CD4-positive, alpha-beta T cell treated with Interleukin-12 subunit alpha and Interleukin-12 subunit beta, for 1 hour (primary cell): ENCODE results near the gene PTPRH.
A peak's percentile ranks its signal among the peaks of the same experiment; 100 is the strongest.
"Not testable (repeated sequence)": the region's sequence is repeated elsewhere in the genome, so short reads cannot be mapped to it uniquely, and the experiment has no call there.

Experiments
- DNase-seq: peaks from one replicate; pipeline ENCODE4 v3.0.0-alpha.2; 2020

The PTPRH gene

DNA sequence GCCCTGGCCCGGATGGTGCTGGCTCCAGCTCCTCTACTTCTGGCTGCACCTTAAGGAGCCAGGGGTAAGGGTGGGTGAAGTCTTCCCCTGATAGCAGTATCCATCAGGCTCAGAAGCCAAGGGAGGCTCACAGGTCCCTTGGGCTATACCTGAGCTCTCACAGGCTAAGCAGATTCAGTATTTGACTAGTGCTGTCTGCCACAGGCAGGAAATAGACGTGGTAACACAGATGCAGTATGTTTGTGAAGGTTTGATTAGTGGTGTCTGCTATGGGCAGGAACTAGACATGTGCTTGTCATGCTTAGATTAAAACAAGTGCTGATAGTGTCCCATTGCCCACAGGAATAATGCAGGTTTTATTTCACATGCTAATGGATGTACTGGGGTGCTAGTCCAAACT is 33.2 kb downstream of the PTPRH start:
- peak; percentile 12 for DNase-seq

DNA sequence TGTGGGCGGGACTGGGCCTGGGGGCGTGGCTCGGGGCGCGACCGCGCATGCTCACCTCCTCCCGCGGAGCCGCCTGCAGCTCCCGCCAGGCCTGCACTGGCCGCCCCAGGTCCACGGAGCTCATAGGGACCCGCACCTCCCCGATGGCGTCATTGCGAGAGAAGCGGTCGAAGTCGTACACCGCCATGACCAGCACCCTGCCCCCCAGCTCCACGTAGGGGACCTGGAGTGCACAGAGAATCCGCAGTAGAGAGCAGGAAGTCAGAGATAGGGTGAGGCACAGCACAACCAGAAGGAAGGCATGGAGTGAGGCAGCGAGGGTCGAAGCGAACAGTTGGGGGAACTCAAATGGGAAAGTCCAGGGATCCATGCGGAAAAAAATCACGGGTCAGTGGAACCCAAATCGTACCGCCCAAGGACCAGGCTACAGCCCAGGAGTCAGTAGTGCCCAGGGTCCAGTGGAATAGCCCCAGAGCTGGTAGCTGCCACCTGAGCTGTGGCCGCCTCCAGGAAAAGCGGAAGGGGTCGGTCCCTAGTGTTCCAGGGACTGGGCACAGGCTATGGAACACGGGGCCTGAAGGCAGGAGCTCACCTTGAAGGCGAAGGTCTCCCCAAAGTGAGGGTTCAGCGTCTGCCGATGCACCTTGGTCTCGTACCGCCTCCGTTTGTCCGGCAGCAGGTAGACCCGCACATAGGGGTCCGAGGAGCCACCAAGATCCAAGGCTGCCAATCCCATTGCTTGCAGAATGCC is 34.0 kb downstream of the PTPRH start:
- no peak for DNase-seq

DNA sequence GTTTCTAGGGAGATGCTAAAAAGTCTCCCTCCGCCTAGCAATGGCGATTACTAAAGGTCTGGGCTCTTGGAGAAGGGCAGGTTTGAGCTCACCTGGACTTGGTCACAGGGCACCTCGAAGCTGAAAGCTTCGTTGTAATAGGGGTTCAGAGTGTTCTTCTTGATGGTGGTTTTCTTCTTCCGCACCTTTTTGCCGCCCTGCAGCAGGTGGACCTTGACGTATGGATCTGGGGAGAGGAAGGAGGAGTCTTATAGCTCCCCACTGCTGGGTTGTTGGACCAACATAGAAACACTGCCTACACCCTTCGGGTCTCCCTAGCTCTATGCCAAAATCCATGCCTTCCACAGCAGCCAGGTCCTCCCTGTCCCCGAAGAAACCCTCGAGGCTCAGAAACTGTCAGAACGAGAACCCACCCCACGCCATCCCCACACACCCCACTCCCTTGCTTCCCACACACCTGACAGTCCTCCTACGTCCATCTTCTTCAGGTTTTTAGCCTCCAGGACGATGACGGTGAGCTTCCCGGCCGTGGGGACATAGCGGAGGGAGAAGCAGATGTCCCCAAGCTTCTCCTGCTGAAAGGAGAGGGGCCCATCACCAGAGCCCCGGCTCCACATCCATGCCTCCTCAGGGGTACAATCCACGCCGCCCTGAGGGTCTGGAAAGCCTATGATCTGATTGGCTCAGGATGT is 34.7 kb downstream of the PTPRH start:
- no peak for DNase-seq

DNA sequence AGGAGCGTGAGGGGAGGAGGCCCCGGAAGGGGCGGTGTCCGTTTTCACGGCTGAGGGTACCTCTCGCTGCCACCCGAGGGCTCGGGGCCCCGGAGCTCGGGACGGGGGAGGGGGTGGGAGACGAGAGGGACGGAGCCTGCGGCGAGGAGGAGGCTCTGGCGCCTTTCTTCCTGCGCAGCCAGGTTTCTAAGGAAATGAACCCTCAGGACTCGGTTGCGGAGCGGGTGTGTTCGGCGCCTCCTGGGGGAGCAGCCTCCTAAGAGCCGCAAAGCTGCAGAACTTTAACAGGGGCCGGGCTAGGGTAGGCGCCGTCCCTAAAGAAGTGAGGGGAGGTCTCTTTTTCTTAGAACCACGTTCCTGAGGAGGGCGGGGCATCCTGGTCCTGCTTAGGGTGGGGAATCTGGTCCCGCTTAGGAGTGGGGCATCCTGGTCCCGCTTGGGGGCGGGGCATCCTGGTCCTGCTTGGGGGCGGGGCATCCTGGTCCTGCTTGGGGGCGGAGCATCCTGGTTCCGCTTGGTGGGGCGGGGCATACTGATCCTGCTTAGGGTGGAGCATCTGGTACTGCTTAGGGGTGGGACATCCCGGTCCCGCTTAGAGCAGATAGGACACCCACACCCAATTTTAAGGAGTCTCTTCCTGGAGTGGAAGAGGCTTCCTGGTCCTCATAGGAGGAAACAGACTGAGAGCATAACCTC is 35.4 kb downstream of the PTPRH start:
- DNase-seq, result peak; percentile 43

DNA sequence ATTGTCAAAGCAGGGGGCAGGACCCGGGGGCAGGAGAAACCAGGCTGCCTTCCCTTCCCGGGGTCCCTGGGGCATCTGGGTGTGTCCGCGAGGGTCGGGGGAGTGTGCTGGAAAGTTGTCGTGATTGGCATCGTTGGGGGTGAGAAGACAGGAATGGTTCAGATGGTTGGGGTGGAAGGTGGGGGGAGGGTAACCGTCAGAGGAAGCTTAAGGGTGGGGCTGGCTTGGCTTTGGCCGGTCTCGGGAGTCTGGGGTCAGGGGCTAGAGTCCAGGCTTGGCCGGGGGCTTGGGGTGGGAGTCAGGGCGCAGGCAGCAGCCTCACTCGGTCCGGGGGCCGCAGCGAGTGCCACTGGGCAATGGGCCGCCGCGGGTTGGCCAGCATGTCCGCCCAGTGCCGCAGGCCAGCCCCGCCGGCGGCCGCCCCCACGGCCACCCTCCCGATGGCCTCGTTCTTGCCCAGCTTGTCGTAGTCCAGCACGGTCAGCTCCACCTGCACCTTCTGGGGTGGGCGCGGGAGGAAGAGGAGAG is 36.1 kb downstream of the PTPRH start:
- no peak for DNase-seq

DNA sequence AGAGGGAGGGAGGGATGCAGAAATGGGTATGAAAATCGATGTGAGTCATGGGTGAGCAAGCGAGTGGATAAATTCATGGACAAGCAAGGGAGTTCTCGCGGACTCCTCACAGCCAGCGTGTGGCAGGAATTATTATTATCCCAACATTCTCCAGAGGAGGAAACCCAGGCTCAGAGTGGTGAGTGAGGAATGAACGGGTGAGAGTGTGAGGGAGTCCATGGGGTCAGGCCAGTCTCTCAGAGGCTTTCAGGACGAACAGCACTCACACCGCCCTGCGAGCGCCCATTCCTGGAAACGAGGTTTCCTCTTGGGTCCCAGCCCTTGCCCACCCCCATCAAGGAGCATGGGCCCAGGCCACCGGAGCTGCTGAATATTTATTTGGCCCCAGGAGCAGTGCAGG is 36.6 kb downstream of the PTPRH start:
- no peak for DNase-seq

DNA sequence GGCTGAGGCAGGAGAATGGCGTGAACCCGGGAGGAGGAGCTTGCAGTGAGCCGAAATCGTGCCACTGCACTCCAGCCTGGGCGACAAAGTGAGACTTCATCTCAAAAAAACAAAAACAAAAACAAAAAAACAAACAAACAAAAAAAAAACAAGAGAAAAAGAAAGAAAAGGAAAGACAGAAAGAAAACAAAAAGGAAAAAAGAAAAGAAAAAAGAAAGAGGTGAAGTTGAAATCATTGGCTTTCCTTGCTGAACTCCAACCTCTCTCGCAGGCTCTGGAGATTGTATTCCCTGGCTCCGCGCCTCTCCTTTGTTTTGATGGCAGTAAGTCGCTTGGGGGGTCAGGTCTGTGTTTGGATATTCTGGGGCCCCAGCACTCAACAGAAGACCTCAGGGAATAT is 37.0 kb downstream of the PTPRH start:
- not testable (repeated sequence) for DNase-seq

DNA sequence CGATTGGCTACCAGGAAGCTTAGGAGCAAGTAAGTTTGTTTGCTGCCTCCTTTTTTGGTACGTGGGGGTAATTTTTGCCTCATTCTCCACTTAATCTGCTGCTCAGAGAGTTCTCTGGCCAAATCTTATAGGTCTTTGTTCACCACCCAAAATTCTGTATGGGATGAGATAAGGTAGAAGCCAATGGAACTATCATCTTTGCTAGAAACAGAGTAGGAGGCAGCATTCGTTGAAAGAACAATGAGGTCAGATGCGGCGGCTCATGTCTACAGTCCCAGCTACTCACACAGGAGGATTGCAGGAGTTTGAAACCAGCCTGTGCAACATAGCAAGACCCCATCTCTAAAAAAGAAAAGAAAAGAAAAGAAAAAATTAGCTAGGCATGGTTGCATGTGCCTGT is 37.9 kb downstream of the PTPRH start:
- DNase-seq, result no peak

DNA sequence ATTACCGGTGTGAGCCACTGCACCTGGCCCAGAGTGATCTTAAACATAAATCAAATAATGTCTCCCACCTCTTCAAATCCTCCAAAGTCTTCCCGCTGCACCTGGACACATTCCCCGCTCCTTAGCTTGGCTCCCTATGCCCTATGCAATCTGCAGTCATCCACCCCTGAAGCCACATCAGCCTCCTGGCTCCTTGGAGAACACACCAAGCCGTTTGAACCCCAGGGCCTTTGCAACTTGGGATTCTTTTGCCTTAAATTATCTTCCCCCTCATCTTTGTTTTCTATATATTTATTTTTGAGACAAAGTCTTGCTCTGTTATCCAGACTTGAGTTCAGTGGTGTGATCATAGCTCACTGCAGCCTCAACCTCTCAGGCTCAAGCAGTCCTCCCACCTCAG is 40.2 kb downstream of the PTPRH start:
- DNase-seq, result no peak

DNA sequence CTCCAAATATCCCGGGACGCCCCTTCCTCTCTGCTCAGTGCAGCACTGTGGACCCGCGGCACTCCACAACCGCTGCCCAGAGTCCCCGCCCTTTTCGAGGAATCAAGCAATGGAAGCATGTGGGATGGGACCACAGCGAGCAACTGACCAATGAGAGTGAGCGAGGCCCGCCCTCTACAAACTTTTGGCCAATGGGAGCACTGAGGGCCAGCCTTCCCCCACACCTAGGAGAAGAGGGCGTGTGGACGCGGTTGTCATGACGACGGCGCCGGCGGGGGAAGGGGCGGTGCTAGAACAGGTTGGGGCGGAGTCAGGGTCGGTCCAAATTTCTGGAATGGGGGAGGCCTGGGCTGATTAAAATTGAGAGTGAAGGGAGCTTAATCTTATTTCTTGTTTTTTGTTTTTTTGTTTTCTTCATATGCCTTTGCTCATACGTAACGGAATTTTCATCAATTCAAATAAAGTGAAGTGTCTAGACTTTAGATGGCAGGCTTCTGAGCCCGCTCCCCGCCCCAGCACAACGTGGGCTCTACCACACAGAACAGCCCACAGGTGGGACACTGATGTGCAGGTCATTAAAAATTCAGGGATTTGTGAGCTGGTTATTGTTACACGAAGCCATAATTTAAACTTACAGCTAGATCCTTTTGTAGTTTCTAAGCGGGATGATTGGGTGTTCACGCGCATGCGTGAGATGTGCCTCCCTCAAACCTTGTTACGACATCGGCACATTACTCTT is 42.6 kb downstream of the PTPRH start, which contains the start of gene DNAAF3:
DNAAF3 (minus strand) TSS at position 84 of the 739 bp plus-strand sequence. CDS start 200 bp downstream, outside the sequence.
- DNase-seq, result peak; percentile 79

DNA sequence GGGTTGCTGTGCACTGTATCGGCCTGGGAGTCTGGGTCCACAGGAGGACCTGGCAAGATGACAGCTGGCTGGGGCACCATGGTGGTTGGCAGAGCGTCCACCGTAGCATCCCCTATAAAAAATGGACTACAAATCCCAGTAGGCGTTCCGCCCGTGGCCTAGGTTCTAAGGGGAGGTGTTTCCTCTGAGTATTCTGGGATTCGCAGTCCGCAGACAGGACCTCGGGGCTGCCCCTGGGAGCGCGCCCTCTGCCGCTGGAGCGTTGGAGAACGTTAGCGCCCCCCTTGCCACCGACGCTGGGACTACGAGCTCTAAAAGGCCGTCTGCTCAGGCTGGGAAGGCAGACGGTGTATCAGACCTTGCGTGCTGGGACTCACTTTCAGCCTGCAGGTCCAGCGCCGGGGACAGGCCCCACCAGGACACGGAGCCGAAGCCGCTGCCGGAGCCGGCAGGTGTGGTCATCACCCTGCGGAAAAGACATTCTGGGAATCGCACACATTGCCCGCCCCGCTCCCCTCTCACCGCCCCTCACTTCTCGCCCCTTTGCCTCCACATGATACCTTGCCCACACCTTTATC is 43.3 kb downstream of the PTPRH start:
- DNase-seq, result peak; percentile 62

DNA sequence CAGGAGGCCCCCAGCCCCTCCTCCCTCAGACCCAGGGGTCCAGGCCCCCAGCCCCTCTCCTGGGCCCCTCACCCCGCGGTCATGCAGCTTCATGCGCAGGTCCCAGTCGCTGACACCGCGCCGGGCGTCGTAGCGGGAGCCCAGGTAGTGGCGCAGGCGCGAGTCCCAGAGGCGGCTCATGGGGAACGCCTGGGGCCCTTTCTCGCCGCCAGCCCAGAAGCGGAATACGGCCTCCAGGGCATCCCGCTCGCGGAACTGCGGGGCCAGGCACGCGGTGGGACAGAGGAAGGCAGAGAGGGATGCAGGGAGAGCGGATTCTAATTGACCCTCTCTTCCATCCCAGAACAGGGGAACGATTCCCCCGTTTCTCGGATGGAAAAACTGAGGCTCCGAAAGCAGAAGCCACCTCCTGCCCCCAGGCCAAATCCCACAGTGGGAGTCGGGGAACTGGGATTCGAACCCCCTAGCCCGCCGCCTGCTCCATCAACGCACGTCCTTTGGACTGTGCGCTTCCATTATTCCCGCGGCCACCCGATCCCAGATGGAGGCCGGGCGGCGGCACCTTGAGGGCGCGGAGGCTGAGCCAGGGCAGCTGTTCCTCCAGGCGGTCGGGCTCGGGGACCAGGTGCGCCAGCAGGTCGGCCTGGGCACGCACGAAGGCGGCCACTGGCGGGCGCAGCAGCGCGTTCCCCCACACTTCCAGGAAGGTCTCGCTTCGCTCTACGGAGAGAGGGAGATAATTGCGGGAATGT is 47.6 kb downstream of the PTPRH start:
- DNase-seq, result no peak

DNA sequence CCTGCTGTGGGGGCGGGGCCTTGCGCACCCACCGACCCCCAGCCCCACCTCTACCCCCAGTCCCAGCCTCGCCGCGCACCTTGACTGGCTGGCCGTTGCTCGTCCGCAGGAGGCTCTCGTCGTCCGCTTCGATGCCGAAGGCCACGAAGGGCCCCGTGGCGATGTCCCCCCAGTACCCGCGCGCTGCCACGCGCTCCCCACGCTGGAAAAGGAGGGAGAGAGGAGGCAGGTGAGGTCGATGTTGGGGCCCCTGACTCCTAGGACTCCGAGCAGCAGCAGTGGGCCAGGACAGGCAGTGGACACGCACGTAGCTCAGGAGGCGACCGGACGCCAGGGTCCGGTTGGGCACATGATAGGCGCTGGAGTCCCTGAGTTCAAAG is 48.3 kb downstream of the PTPRH start:
- no peak for DNase-seq

DNA sequence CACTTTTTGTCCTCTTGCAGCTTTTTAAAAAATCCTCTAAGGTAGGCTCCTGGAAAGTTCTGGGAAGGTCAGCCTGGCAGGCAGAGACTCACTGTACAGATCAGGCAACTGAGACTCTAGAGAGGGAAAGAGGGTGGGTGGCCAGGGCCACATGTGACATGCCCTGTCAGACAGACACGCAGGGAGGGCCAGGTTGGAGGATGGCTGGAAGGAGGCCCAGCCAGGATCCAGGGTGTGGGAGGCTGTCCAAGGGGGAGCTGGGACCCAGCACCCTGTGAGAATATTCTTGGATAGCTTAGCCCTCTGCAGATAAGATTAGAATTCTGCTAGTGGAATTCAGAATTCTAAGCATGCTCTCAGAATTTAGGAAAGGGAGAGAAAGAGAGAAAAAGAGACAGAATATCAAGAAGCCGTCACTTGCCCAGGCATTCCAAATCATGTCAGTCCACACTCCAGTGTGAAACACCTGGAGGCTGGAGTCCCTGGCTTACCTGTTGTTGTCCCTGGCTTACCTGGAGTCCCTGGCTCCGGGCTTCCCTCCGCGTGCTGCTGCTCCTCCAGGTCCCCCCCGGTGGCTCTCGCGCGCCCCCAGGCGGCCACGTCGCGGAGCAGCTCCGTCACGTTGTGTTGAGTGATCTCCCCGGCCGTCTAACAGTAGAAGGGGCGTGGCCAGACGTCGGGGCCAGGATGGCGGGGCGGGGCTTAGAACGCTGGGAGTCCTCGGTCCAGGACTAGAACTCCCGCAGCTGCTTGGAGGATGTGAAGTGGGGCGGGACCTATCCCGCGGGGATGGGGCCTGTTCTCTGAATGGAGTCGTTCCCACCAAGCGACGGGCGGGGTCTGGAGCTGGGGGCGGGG is 48.9 kb downstream of the PTPRH start:
- DNase-seq, result peak; percentile 87

DNA sequence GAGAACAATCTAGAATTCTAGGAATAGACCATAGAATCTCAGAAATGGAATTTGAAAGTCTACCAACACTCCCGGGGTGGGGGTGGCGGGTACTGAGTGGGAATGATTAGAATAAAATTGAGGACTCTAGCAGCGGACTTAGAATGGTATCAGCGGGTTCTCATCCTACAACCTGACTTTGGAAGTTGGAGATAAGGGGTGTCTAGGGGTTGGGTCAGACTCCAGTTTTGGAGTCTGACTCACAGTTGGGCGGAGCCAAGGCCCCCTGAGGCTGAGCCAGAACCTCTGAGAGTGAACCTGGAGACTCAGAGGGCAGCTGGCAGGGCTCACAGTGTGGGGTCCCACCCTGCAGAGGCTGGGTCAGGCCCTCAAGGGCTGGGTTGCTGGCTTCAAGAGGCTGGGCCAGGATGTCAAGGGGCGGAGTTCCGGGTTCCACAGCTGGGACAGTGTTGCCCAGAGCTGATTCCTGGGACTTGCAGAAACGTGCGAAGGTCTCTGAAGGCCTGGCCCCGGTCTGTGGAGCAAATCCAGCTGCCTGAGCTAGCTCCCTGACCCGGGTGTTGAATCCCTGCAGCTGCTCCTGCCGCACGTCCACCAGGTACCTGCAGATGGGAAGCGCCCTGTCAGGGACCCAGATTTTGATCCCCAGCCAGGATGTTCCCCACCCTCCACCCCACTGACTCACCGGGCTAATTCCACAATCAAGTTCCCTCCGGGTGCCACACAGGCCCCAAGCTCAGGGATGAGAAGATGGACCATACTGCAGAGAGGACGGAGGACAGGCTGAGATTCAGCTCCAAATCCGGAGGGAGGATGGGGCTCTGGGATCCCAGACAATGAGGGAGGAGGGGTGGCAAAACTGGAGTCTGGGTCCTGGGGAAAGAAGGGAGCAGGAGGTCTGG is 50.2 kb downstream of the PTPRH start:
- DNase-seq, result no peak

DNA sequence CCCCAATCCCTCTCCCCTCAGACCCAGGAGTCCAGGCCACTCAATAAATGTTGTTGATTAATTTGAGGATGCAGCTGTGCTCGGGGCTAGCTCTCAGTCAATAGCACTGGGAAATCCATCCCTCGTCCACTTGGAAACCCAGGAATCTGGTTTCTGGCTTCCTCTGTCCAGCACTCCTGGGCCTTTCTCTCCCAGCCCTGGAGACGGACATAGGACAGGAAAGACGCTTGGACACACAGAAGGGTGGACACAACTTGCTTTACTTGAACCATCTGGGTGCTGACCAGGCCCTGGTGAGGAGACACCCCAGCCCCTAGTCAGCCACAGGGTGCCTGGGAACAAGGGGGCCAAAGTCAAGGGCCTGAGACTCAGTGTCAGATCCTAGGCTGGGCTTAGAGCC is 50.9 kb downstream of the PTPRH start:
- no peak for DNase-seq

DNA sequence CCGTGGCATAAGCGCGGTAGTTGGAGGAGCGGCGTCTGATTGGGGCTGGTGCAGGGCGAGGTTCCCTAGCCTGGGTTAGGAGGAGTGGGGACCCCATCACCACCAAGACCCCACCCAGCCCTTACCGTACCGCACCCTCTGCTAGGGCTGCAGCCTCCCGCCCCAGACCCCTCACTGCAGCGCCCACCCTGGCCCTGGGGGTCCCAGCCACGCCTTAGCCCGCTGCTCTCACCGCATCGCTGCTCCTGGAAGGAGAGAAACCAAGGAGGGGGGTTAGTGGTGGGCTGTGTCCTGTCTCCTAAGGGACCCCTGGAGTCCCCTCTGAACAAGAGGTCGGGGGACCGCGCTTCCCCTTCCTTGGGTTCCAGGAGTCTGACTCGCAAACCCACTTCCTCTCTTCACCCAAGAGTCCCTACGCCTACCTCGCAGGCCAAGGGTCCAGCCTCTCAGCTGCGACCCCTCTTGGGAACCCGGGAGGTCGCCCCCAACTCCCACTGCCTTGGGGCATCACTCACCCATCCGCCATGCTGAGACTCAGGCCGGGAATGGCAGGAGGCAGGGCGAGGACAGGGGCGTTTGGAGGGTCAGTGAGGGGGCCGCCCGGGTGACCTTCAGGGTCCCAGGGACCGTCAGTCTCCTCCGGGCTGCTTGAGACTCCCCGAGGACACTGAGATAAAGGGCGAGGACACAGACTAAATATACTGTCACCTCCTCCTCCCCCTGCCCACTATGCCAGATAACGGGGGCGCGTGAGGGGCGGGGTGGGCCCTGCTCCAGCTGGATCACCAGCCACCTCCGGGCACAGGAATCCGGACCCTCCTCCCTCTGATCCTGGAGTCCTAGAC is 52.0 kb downstream of the PTPRH start, which contains the start of gene TNNI3:
TNNI3 (minus strand) TSS at position 669 of the 845 bp plus-strand sequence; CDS start at position 526, 143 bp downstream.
- no peak for DNase-seq
